HepG2 (cell line): ENCODE measurements around the gene SH3D21. TPM values are rescaled to one million over a fixed set of nuclear protein-coding genes. Genes with fewer than 3 reads are reported as not detected.
A peak's percentile ranks its signal among the peaks of the same experiment; 100 is the strongest.

Experiments
- ATAC-seq: fragments of 200-7000 bp; cut with Tn5 transposase; 3 replicates; pipeline ENCODE4 v1.9.1; 2020; ENCODE audit warnings: mild to moderate bottlenecking, moderate library complexity
- BruUV-seq: library from RNA; stranded (reverse); fragments of 400-500 nt; replicated peaks from 2 replicates; lab custom pipeline; 2021; lab: Mats Ljungman, UMichigan
- CTCF ChIA-PET: fragments of 300-600 bp; formaldehyde crosslinking; extraction: SDS; loops from one replicate; lab custom pipeline; 2021; ENCODE audit warnings: low total read pairs, inconsistent platforms, low intra/inter-chr PET ratio; lab: Yijun Ruan, JAX
- POLR2A ChIA-PET: fragments of 350-600 bp; sonication (Branson Sonifier 250); formaldehyde crosslinking; loops from one replicate; lab custom pipeline; 2020; ENCODE audit warnings: antibody characterized with exemption, inconsistent platforms; lab: Yijun Ruan, JAX
- DNase-seq: peaks from one replicate; pipeline ENCODE4 v3.0.0-alpha.2; 2015; ENCODE audit warnings: low spot score
- FAIRE-seq: peaks from 3 replicates; lab custom pipeline; 2011; peaks lifted over from hg19 to GRCh38; lab: Jason Lieb, UNC
- H2AFZ ChIP-seq: one replicate; pipeline ENCODE4 v1.6.1; 2011; ENCODE audit warnings: low read length, inconsistent platforms
- H3K27ac ChIP-seq: fragments of 300-600 bp; 3 replicates; pipeline ENCODE4 v1.8.0; 2011; ENCODE audit warnings: mixed run types, mild to moderate bottlenecking, mixed read lengths, low read length, inconsistent platforms; ENCODE audit not compliant: insufficient read depth; ENCODE audit errors: extremely low read length
- H3K27me3 ChIP-seq, 2 experiments: fragments of 200-600 bp in 1 of 2; 2 replicates in 1 of 2; 3 replicates in 1 of 2; pipeline versions ENCODE4 v1.6.0 to v1.8.0; 2011; ENCODE audit warnings: low read length in 2 of 2, mild to moderate bottlenecking in 2 of 2, moderate library complexity in 2 of 2, inconsistent platforms in 1 of 2; ENCODE audit not compliant: insufficient read depth in 2 of 2, control insufficient read depth in 1 of 2
- H3K36me3 ChIP-seq, 2 experiments: fragments of 200-600 bp in 1 of 2; replicated peaks in 1 of 2; 2 replicates in 1 of 2; 3 replicates in 1 of 2; pipeline versions ENCODE4 v1.5.1 to v1.8.0; 2011; ENCODE audit warnings: low read length in 2 of 2, inconsistent platforms in 1 of 2; ENCODE audit not compliant: insufficient read depth in 2 of 2, control insufficient read depth in 1 of 2
- H3K4me1 ChIP-seq: 2 replicates; pipeline ENCODE4 v1.5.1; 2012; ENCODE audit warnings: low read length, inconsistent platforms; ENCODE audit not compliant: insufficient read depth
- H3K4me2 ChIP-seq: 2 replicates; pipeline ENCODE4 v1.6.0; 2011; ENCODE audit warnings: low read depth, low read length, inconsistent platforms
- H3K4me3 ChIP-seq, 3 experiments: fragments of 200-600 bp in 1 of 3; sonication (generic), shearing (Covaris generic) in 1 of 3; replicated peaks in 1 of 3; 2 replicates each; pipeline ENCODE4 v1.5.1; 2011 to 2016; ENCODE audit warnings: low read length in 3 of 3, inconsistent platforms in 2 of 3, low read depth in 2 of 3, mild to moderate bottlenecking in 2 of 3, control low read depth in 1 of 3, mixed read lengths in 1 of 3; ENCODE audit not compliant: insufficient read depth in 1 of 3
- H3K79me2 ChIP-seq: one replicate; pipeline ENCODE4 v1.6.1; 2011; ENCODE audit warnings: low read length, inconsistent platforms; ENCODE audit not compliant: insufficient read depth
- H3K9ac ChIP-seq: 2 replicates; pipeline ENCODE4 v1.6.0; 2011; ENCODE audit warnings: mild to moderate bottlenecking, low read depth, low read length, inconsistent platforms; ENCODE audit not compliant: insufficient read depth
- H3K9me3 ChIP-seq: 2 replicates; pipeline ENCODE4 v1.5.1; 2012; ENCODE audit warnings: mild to moderate bottlenecking, low read length
- H4K20me1 ChIP-seq: 2 replicates; pipeline ENCODE4 v1.6.0; 2011; ENCODE audit warnings: inconsistent platforms, mild to moderate bottlenecking, low read length, moderate library complexity; ENCODE audit not compliant: insufficient read depth
- AGO2 ChIP-seq: fragments of 200-400 bp; formaldehyde crosslinking; optimal IDR thresholded peaks from 2 replicates; pipeline ENCODE3; 2017; ENCODE audit warnings: mild to moderate bottlenecking, low read depth, low read length, moderate library complexity
- DR1 ChIP-seq: sonication (generic); formaldehyde crosslinking; IDR thresholded peaks from 2 replicates; pipeline ENCODE4 v1.8.0; 2021; ENCODE audit warnings: mild to moderate bottlenecking, missing genetic modification reagents, inconsistent platforms
- NBN ChIP-seq: fragments of 450-650 bp; conservative IDR thresholded peaks from 2 replicates; pipeline ENCODE4 v1.6.1; 2017
- ZKSCAN8 ChIP-seq: IDR thresholded peaks from 2 replicates; pipeline ENCODE4 v1.6.1; 2016; ENCODE audit warnings: borderline replicate concordance, missing genetic modification reagents, missing compliant biosample characterization
- ZNF333 ChIP-seq: sonication (generic); formaldehyde crosslinking; IDR thresholded peaks from 2 replicates; pipeline ENCODE4 v1.4.0; 2020; ENCODE audit warnings: mild to moderate bottlenecking, missing genetic modification reagents, borderline replicate concordance
- WGBS: methylation state at CpG from one replicate; pipeline ENCODE4 v1.1.6; 2017; ENCODE audit warnings: low lambda C conversion rate; 5-methylcytosine and 5-hydroxymethylcytosine counted together
- in situ Hi-C: cut with HindIII; loops from 2 replicates; pipeline ENCODE4 v1.10.0; 2017; ENCODE audit warnings: low pct_unique_long_range_greater_than_20kb; ENCODE audit not compliant: extremely low pct_ligation_motif_present
- intact Hi-C: fragments of 100-400 bp; cut with micrococcal nuclease; formaldehyde crosslinking; loops from one replicate; pipeline ENCODE4 v1.10.0; 2022; ENCODE audit not compliant: unreplicated experiment
- polyA plus RNA-seq, 8 experiments: library from polyadenylated mRNA; depleted of rRNA in 3 of 8; stranded (reverse) in 7 of 8; unstranded in 1 of 8; fragments of >200 nt; fragmentation: Illumina TruSeq in 4 of 8; extraction: Trizol in 4 of 8; gene quantifications; 2 replicates each; pipeline versions ENCODE4 v1.2.1 to v1.2.3, GENCODE V29; 2011 to 2016; ENCODE audit warnings: low read depth in 4 of 8, missing spikeins in 1 of 8, mixed read lengths in 1 of 8; ENCODE audit not compliant: insufficient read depth in 1 of 8
- total RNA-seq, 5 experiments: library from RNA; depleted of rRNA; stranded (reverse); fragments of >200 nt; fragmentation: Illumina TruSeq; extraction: Trizol; gene quantifications; 2 replicates each; pipeline ENCODE4 v1.2.3, GENCODE V29; 2016; ENCODE audit warnings: low read depth in 1 of 5
- TF ChIP-seq, protein P1 (sequence below): sonication (generic); formaldehyde crosslinking; IDR thresholded peaks from 2 replicates; pipeline ENCODE4 v1.4.0; 2020; ENCODE audit warnings: missing genetic modification reagents
- TF ChIP-seq, protein P2 (sequence below): sonication (generic); formaldehyde crosslinking; IDR thresholded peaks from 2 replicates; pipeline ENCODE4 v1.4.0; 2020; ENCODE audit warnings: missing genetic modification reagents, mild to moderate bottlenecking, borderline replicate concordance

SH3D21 gene
- total and polyA plus RNA-seq, 2 of the 13 experiments (the other 11 are each of a cell fraction or from before 2014, with no cell fraction given) = 5.1 to 8.6 TPM

- CTCF ChIA-PET = no interaction called here
These were observed 2.4 kb upstream of the SH3D21 start for GRCh38 chr1:36303650-36304360.

More at GRCh38 chr1:36303650-36304360, 2.4 kb upstream of the SH3D21 start:
- intact Hi-C loops = no loop called here
- no peak for ATAC-seq
- Histone ChIP-seq H3K27me3 (no peaks in the 10 kb centered on the region), H3K4me2 (no peak overlapping the region), H3K79me2 (peaks cover 8% of the 10 kb centered on the region), H3K36me3 (peaks cover 29 to 54% of the 10 kb centered on the region in 2 experiments), H4K20me1 (no peaks in the 10 kb centered on the region; the same call in 1 of the 2 replicates), H3K4me3 (no peak overlapping the region), H2AFZ (no peak overlapping the region), H3K9me3 (no peaks in the 10 kb centered on the region), H3K4me1 (peaks cover 29% of the 10 kb centered on the region), H3K27ac (no peak overlapping the region), H3K9ac (no peak overlapping the region)
- WGBS = 96% methylated on average over 23 of the region's 23 CpGs
- FAIRE-seq = no peak
- no TSS peak for BruUV-seq
- DNase-seq = no peak
- in situ Hi-C loops = no loop called here
- no peak for TF ChIP-seq DR1 (CRISPR knock-in tag)
- TF ChIP-seq, protein P1, sequence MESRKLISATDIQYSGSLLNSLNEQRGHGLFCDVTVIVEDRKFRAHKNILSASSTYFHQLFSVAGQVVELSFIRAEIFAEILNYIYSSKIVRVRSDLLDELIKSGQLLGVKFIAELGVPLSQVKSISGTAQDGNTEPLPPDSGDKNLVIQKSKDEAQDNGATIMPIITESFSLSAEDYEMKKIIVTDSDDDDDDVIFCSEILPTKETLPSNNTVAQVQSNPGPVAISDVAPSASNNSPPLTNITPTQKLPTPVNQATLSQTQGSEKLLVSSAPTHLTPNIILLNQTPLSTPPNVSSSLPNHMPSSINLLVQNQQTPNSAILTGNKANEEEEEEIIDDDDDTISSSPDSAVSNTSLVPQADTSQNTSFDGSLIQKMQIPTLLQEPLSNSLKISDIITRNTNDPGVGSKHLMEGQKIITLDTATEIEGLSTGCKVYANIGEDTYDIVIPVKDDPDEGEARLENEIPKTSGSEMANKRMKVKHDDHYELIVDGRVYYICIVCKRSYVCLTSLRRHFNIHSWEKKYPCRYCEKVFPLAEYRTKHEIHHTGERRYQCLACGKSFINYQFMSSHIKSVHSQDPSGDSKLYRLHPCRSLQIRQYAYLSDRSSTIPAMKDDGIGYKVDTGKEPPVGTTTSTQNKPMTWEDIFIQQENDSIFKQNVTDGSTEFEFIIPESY (CRISPR knock-in tag) = peak; percentile 36; the same call in 1 of the 2 replicates
- no peak for TF ChIP-seq ZKSCAN8
- TF ChIP-seq NBN = no peak
- TF ChIP-seq ZNF333 (CRISPR knock-in tag) = no peak
- TF ChIP-seq AGO2 = peak; percentile 47
- TF ChIP-seq, protein P2, sequence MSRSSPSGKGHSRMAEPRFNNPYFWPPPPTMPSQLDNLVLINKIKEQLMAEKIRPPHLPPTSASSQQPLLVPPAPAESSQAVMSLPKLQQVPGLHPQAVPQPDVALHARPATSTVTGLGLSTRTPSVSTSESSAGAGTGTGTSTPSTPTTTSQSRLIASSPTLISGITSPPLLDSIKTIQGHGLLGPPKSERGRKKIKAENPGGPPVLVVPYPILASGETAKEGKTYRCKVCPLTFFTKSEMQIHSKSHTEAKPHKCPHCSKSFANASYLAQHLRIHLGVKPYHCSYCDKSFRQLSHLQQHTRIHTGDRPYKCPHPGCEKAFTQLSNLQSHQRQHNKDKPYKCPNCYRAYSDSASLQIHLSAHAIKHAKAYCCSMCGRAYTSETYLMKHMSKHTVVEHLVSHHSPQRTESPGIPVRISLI (CRISPR knock-in tag) = no peak
- POLR2A ChIA-PET = interaction anchor here (0.7 to 1.4 kb wide), 2 partner anchors 97 to 181 kb away, joined by 4 to 5 read pairs; no protein-coding TSS in a partner anchor
